Stimulated activated CD8-positive, alpha-beta memory T cell treated with anti-CD3 and anti-CD28 coated beads, Interleukin-15, amount 100 ng/mL, for 1 hour (primary cell): Measurements from ENCODE around the gene SPG11.
"Not testable (repeated sequence)": the region's sequence is repeated elsewhere in the genome, so short reads cannot be mapped to it uniquely, and the experiment has no call there.

Experiments used
- DNase-seq: peaks from one replicate; pipeline ENCODE4 v3.0.0-alpha.2; 2020; ENCODE audit warnings: low read depth

SPG11 gene

GRCh38 chr15:44606740-44607139 lies 56.7 kb downstream of the SPG11 start:
- no peak for DNase-seq

- DNase-seq: no peak
These were observed 60.3 kb downstream of the SPG11 start for GRCh38 chr15:44603126-44603525.

- DNase-seq: no peak
These were observed 64.6 kb downstream of the SPG11 start for GRCh38 chr15:44598892-44599291.

- no peak for DNase-seq
These were observed 65.4 kb downstream of the SPG11 start for GRCh38 chr15:44598066-44598465.

- DNase-seq: no peak
These were observed 66.9 kb downstream of the SPG11 start for GRCh38 chr15:44596511-44597010.

GRCh38 chr15:44595656-44596510 lies 67.6 kb downstream of the SPG11 start:
- DNase-seq: no peak

GRCh38 chr15:44595246-44595645 lies 68.2 kb downstream of the SPG11 start:
- DNase-seq: no peak

GRCh38 chr15:44593042-44593736 lies 70.3 kb downstream of the SPG11 start:
- no peak for DNase-seq

GRCh38 chr15:44591326-44591725 lies 72.1 kb downstream of the SPG11 start:
- no peak for DNase-seq

GRCh38 chr15:44588541-44588940 lies 74.9 kb downstream of the SPG11 start:
- DNase-seq: no peak

GRCh38 chr15:44585633-44586032 lies 77.8 kb downstream of the SPG11 start:
- DNase-seq: no peak

- DNase-seq: peak; percentile 28
These were observed 79.2 kb downstream of the SPG11 start for GRCh38 chr15:44584162-44584749.

- no peak for DNase-seq
These were observed 83.4 kb downstream of the SPG11 start for GRCh38 chr15:44580105-44580504.

- DNase-seq: no peak
These were observed 88.7 kb downstream of the SPG11 start for GRCh38 chr15:44574734-44575133.

- DNase-seq: no peak
These were observed 90.1 kb downstream of the SPG11 start for GRCh38 chr15:44573386-44573785.

GRCh38 chr15:44570361-44570760 lies 93.1 kb downstream of the SPG11 start:
- no peak for DNase-seq

GRCh38 chr15:44569316-44569715 lies 94.1 kb downstream of the SPG11 start:
- DNase-seq: no peak

GRCh38 chr15:44568338-44568737 lies 95.1 kb downstream of the SPG11 start:
- no peak for DNase-seq

GRCh38 chr15:44566155-44566540 lies 97.3 kb downstream of the SPG11 start:
- no peak for DNase-seq

GRCh38 chr15:44565387-44566154 lies 97.9 kb downstream of the SPG11 start:
- no peak for DNase-seq

GRCh38 chr15:44560926-44561325 lies 102.5 kb downstream of the SPG11 start:
- not testable (repeated sequence) for DNase-seq
